B cell (primary cell): ENCODE data around the gene CMC1.

ENCODE experiments used
- CTCF ChIP-seq: fragments of 200-600 bp; IDR thresholded peaks from one replicate; pipeline ENCODE4 v1.8.0; 2022; ENCODE audit warnings: antibody characterized with exemption, mild to moderate bottlenecking
- EZH2 ChIP-seq: IDR thresholded peaks from 2 replicates; pipeline ENCODE4 v1.6.1; 2012; ENCODE audit warnings: borderline replicate concordance, low read depth, mild to moderate bottlenecking, moderate library complexity, low read length; ENCODE audit not compliant: insufficient read depth, poor library complexity, severe bottlenecking

GRCh38 chr3:28287046-28287445, 45.6 kb downstream of the CMC1 start:
- TF ChIP-seq CTCF (peak; percentile 15), EZH2 (no peak)
